GM23248 (cell line): ENCODE results near the gene RASGRF1.

ENCODE experiments used
- EZH2 ChIP-seq: fragments of 200-600 bp; sonication (generic); IDR thresholded peaks from 2 replicates; pipeline ENCODE4 v1.6.1; 2018; ENCODE audit warnings: antibody characterized with exemption, mild to moderate bottlenecking; ENCODE audit not compliant: insufficient read depth, poor library complexity, severe bottlenecking
- EZH2phosphoT487 ChIP-seq: fragments of 200-600 bp; sonication (generic); IDR thresholded peaks from 2 replicates; pipeline ENCODE4 v1.6.1; 2018; ENCODE audit warnings: antibody characterized with exemption, moderate library complexity, mild to moderate bottlenecking, low read depth; ENCODE audit not compliant: insufficient read depth

DNA sequence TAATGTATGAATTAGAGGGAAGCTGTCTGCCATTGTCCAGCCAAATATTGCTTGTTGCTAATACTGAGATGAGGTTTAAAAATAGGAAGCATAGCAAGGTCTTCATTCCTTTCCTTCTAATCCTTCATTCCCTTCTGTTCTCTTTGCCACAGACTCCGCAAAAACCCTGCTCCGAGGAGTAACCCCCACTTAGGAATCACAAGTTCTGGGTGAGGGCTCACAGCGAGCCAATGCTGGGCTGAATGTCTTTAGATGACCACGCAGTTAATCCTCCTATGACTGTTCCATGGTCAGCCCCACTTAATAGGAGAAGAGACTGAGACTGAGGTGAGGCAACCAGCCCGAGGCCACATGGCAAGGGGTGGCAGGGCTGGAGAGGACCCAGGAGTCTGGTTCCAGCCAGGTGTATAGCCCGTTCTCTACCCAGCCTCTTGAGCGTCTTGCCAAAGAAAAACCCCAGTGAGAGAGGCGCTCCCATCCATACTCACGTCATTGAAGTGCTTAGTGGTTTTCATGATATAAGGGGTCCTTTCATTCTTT, 100.8 kb downstream of the RASGRF1 start:
- TF ChIP-seq EZH2 (no peak), EZH2phosphoT487 (no peak)
